Measurements from ENCODE around the gene NCAPH2.

DNA sequence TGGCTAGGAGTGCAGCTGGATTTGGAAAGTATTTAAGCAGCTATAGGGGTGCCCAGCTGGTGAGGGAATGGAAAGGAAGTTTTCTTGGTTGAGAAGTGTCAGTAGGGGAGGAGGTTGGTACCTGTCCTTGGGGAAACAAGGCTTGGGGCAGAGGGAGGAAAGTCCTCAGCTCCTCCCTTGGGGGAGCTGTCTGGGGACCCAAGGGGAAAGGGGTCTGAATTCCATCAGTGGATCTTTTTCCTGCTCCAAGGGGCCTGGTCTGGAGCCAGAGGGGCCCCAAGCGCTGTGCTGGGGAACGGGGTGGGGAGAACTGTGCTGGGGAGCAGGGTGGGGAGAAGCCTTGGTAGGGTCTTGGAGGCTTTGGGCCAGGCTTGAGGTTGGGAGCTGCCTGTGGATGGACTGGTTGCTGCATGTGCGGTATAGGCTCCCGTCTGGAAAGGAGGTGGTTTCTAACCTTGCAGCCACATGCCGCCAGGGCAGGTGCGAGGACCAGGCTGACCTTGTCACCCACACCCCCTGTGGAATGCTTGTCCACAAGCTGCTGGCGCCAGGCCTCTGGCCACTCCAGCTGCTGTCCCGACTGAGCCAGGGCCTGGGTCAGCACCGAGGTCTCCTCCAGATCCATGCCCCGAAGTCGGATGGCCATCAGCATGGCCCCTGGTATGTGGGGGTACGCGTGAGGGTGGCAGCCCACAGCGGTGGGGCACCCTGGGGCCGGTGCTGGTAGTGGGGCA, 20.8 kb downstream of the NCAPH2 start:
- TF ChIP-seq, protein P1, sequence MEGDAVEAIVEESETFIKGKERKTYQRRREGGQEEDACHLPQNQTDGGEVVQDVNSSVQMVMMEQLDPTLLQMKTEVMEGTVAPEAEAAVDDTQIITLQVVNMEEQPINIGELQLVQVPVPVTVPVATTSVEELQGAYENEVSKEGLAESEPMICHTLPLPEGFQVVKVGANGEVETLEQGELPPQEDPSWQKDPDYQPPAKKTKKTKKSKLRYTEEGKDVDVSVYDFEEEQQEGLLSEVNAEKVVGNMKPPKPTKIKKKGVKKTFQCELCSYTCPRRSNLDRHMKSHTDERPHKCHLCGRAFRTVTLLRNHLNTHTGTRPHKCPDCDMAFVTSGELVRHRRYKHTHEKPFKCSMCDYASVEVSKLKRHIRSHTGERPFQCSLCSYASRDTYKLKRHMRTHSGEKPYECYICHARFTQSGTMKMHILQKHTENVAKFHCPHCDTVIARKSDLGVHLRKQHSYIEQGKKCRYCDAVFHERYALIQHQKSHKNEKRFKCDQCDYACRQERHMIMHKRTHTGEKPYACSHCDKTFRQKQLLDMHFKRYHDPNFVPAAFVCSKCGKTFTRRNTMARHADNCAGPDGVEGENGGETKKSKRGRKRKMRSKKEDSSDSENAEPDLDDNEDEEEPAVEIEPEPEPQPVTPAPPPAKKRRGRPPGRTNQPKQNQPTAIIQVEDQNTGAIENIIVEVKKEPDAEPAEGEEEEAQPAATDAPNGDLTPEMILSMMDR (IDR thresholded peaks at IDR 0.05 in 2 of 3, conservative IDR thresholded peaks at IDR 0.05 in 1 of 3; ENCODE audit: insufficient read depth in 2 of 3, low read depth in 1 of 3, low read length in 3 of 3): no peak
- TF ChIP-seq NFE2 (IDR thresholded peaks at IDR 0.05; ENCODE audit: low read depth) (no peak), HSF4 (CRISPR knock-in tag; IDR thresholded peaks at IDR 0.05; ENCODE audit: borderline replicate concordance) (no peak), ZNF274 (IDR thresholded peaks at IDR 0.05; ENCODE audit: borderline replicate concordance, low read depth, low read length) (no peak), MYC (IDR thresholded peaks at IDR 0.05; ENCODE audit: low read depth, low read length) (no peak), MYC (CRISPR knock-in tag; IDR thresholded peaks at IDR 0.05; ENCODE audit: borderline replicate concordance, low read depth) (no peak), ZNF282 (CRISPR knock-in tag; IDR thresholded peaks at IDR 0.05) (no peak)
